ENCODE data around the gene NEK2. TPM values are rescaled to one million over a fixed set of nuclear protein-coding genes. Genes with fewer than 3 reads are reported as not detected.
"Not testable (repeated sequence)": the region's sequence is repeated elsewhere in the genome, so short reads cannot be mapped to it uniquely, and the experiment has no call there.

Gene NEK2
- total RNA-seq, 1 donor from 2014 or later: 3.9 TPM

- H3K9me3 Mint-ChIP-seq (ENCODE audit: unreplicated experiment): no peaks in the 10 kb centered on the region
- H3K36me3 Mint-ChIP-seq (ENCODE audit: low read depth, unreplicated experiment): no peaks in the 10 kb centered on the region
- no peak for DNase-seq (ENCODE audit: low spot score)
- H3K27ac Mint-ChIP-seq (ENCODE audit: unreplicated experiment): no peak overlapping the region
- H3K4me3 Mint-ChIP-seq (ENCODE audit: unreplicated experiment): no peak overlapping the region
- H3K27me3 Mint-ChIP-seq (ENCODE audit: unreplicated experiment): peaks cover 4% of the 10 kb centered on the region
- no peak for TF ChIP-seq CTCF (IDR thresholded peaks at IDR 0.05; ENCODE audit: unreplicated experiment)
- H3K4me1 Mint-ChIP-seq (ENCODE audit: unreplicated experiment): no peaks in the 10 kb centered on the region
Observed at GRCh38 chr1:211637066-211637465, 38.4 kb downstream of the NEK2 start.

DNA sequence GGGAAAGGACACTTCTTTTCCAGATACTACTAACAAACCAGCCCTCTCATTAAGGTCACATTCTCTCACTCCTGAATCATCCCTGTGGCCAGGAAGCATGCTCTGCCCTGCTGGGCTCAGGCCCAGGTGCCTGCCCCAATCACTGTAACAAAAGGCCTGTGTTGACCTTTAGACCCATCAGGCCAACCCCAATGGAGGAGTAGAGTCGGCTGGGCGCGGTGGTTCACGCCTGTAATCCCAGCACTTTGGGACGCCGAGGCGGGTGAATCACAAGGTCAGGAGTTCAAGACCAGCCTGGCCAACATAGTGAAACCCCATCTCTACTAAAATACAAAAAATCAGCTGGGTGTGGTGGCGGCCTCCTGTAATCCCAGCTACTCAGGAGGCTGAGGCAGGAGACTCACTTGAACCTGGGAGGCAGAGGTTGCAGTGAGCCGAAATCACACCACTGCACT is 38.8 kb downstream of the NEK2 start:
- not testable (repeated sequence) for H3K27me3 Mint-ChIP-seq (ENCODE audit: unreplicated experiment); H3K9me3 Mint-ChIP-seq (ENCODE audit: unreplicated experiment); H3K27ac Mint-ChIP-seq (ENCODE audit: unreplicated experiment); H3K4me1 Mint-ChIP-seq (ENCODE audit: unreplicated experiment); H3K36me3 Mint-ChIP-seq (ENCODE audit: low read depth, unreplicated experiment); DNase-seq (ENCODE audit: low spot score); H3K4me3 Mint-ChIP-seq (ENCODE audit: unreplicated experiment)

DNA sequence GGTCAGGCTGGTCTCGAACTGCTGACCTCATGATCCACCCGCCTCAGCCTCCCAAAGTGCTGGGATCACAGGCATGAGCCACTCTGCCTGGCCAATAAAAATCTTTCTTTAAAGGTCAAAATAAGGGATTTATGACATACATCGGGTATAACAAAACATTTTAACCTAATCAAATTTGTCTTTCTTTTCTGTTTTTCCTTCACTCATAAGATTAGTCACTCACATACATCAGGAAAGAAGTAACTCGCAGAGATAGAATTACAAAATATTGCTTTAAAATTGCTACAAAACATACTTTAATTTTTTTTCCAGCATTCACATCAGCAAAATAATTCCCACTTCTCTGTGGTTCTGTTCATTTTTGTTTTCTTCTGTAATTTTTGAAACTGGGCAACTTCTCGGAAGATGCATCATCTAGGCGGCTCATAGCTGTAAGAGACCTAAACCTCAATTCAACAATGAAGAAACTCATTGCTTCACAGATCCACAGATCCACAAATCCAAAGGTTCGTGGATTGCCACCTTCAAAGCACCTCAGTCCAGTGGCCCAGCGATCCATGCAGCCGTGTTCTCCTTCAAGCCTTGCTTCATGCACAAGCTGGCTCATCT is 39.7 kb downstream of the NEK2 start:
- H3K4me3 Mint-ChIP-seq (ENCODE audit: unreplicated experiment): no peak overlapping the region

GRCh38 chr1:211634931-211635330 is 40.5 kb downstream of the NEK2 start:
- Mint-ChIP-seq H3K9me3 (ENCODE audit: unreplicated experiment) (no peaks in the 10 kb centered on the region), H3K4me3 (ENCODE audit: unreplicated experiment) (no peak overlapping the region), H3K36me3 (ENCODE audit: low read depth, unreplicated experiment) (no peaks in the 10 kb centered on the region), H3K4me1 (ENCODE audit: unreplicated experiment) (no peaks in the 10 kb centered on the region), H3K27me3 (ENCODE audit: unreplicated experiment) (peaks cover 11% of the 10 kb centered on the region), H3K27ac (ENCODE audit: unreplicated experiment) (no peak overlapping the region)
- no peak for TF ChIP-seq CTCF (IDR thresholded peaks at IDR 0.05; ENCODE audit: unreplicated experiment)
- DNase-seq (ENCODE audit: low spot score): no peak

More for the DNA sequence above, 39.7 kb downstream of the NEK2 start:
- Mint-ChIP-seq H3K36me3 (ENCODE audit: low read depth, unreplicated experiment) (no peaks in the 10 kb centered on the region), H3K27ac (ENCODE audit: unreplicated experiment) (no peak overlapping the region), H3K9me3 (ENCODE audit: unreplicated experiment) (no peaks in the 10 kb centered on the region), H3K27me3 (ENCODE audit: unreplicated experiment) (peaks cover 8% of the 10 kb centered on the region), H3K4me1 (ENCODE audit: unreplicated experiment) (no peaks in the 10 kb centered on the region)
- DNase-seq (ENCODE audit: low spot score): no peak
- TF ChIP-seq CTCF (IDR thresholded peaks at IDR 0.05; ENCODE audit: unreplicated experiment): no peak

DNA sequence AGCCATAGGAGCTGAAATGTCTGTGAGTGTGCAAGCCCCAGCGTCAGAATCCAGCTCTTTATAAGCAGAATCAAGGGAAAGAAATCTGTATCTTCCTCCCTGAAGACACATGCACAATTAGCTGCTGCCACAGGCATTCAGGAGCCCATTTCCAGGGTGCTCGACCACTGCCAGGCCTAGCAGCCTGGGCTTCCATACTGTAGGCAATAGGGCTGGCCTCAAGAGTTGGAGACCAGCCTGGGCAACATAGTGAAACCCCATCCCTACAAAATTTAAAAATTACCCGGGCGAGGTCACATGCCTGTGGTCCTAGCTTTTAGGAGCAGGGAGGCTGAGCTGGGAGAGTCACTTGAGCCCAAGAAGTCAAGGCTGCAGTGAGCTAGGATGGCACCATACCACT is 41.0 kb downstream of the NEK2 start:
- Mint-ChIP-seq H3K9me3 (ENCODE audit: unreplicated experiment) (no peaks in the 10 kb centered on the region), H3K36me3 (ENCODE audit: low read depth, unreplicated experiment) (no peaks in the 10 kb centered on the region), H3K27ac (ENCODE audit: unreplicated experiment) (no peak overlapping the region), H3K27me3 (ENCODE audit: unreplicated experiment) (peaks cover 11% of the 10 kb centered on the region), H3K4me3 (ENCODE audit: unreplicated experiment) (no peak overlapping the region), H3K4me1 (ENCODE audit: unreplicated experiment) (no peaks in the 10 kb centered on the region)
- DNase-seq (ENCODE audit: low spot score): no peak
- TF ChIP-seq CTCF (IDR thresholded peaks at IDR 0.05; ENCODE audit: unreplicated experiment): no peak

Data from endothelial cell (in vitro differentiated cells).